GM15510 (cell line): ENCODE measurements around the gene KRT83.

Experiments
- POLR2A ChIP-seq: IDR thresholded peaks from 3 replicates; pipeline ENCODE4 v1.6.1; 2011; ENCODE audit warnings: borderline replicate concordance; ENCODE audit not compliant: insufficient read length; ENCODE audit errors: extremely low read depth

The KRT83 gene

DNA sequence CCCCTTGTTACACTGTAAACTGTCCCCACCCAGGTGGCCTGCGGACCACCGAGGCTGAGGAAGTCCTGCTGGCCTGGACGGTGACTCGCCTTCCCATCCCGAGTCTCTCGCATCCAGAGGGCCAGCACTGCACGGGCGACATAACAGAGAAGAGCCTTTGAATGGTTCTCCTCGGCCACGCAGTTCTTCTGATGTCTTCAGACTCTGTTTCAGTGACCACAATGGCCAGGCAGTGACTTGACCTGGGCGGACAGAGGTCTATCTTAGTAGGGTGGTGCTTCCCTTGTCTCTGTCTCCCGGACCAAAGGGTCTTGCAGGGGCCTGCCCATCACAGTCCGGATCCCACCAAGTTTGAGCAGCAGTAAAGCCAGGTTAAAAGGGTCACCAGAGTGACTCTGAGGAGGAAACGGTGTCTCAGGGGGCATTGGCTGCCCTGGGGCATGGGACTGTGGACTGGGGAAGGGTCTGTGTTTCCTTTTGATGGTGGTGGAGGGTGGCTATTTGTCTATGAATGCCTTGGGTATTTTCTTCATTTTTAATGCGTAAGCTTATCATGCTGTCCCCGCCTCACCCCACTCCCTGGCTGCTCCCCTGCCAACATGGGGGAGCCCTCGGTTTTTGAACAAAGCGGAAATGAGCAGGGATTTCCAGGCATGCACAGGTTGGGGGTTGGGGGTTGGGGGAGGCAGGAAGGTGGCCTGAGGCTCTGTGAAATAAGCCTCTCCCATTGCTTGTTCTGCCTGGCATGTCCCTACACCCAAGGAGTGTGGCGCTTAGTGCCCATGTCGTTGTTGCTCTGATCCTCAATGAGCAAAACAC is 35.8 kb upstream of the KRT83 start:
- TF ChIP-seq POLR2A = no peak

DNA sequence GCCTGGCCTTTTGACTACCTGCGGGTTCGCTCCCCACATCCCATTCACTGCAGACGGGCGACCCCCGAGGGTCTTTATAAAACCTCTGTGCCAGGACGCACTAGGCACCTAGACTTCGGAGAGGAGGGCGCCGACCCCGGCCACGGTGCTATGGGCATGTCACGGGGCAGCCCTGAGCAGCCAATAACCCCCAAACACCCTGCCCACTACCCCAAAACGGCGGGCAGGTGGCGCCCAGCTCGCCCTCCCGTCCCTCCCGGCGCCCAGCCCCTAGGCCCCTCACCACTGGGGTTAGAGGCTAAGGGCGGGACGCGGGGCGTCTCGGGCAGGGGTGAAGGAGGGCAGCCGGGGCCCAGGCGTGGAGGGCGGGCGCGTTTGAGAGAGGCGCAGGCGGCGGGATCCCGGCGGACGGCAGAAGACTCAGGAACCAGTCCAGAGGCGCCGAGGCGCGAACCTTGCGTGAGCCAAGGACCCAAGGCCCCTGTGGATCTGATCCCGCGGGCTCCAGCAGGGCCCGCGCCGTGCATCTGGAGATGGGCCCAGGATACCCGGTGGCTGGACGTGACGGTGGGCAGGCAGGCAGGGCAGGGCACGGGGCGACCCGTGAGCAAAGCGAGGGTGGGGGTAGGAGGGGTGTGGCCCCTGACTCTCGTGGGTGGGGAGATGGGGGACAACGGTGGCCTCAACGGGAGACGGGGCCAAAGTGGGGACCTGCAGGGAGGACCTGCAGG is 35.0 kb upstream of the KRT83 start:
- TF ChIP-seq POLR2A = no peak

DNA sequence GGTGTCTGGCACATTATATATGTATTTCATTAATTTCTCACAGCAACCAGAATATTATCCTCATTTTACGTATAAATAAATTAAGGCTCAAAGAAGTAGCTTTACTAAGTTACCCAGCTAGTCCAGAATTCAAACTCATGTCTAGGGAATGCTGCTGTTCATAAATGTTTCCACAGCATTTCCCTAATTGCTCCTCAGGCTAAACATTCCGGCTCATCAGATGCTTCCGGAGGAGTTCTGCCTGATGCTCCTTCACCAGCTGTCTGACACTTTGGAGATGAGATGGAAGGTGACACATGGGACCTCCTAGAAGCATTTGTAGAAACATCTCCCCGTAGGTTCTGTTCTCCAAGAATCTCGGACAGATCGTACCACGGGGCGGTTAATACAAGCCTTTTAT is 34.0 kb upstream of the KRT83 start:
- TF ChIP-seq POLR2A = no peak

DNA sequence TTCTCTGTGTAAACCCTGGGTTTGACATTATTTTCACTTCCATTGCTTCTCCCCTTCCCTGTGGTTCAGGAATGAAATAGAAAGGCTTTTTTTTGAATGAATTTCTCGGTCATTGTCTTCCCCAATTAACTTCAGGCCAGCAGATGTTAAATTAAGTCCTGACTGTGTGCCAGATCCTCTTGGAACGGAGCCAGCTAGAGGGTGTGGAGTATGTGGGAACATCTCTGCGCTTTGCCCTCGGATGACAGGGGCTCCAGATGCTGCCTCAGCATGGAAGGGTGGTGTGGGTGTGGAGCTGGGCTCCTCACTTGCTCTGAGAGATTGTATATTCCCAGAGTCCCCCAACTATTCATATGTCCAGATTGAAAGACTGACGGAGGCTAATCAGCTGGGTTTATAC is 33.0 kb upstream of the KRT83 start:
- no peak for TF ChIP-seq POLR2A

DNA sequence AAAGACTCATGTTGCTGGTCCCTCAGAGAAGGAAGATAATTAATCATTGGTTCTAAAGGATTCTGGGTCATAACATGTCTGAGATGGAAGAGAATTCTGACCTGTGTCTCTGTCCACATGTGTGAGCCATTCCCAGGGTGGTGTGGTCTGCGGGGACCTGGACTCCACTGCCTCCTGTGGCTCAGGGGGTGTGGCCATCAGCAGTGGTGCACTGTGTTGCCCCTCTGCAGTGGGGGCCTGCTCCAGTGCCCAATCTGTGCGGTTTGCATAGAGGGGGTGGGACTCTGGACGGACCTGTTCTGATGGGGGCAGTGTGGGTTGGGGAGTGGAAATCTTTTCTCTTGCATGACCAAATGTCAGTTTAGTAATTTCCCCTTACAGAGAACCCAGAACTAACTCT is 32.6 kb upstream of the KRT83 start:
- TF ChIP-seq POLR2A = no peak

DNA sequence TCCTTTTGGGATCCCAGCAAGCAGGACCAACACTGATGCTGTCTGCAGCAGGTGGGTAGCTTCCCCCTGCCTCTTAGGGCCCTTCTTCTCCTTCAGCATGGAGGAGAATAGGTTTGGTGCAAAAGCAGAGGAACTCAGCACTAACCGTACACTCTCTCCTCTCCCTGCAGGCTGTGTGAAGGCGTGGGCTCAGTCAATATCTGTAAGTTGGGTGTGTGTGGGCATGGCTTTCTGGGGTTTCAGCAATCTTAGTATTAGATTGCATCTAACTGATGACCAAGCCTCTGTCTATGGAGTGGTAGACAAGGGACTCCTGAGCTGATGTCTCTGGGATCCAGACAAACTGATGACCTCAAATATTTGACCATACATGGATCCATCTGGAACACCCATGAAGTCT is 31.8 kb upstream of the KRT83 start:
- TF ChIP-seq POLR2A = no peak

DNA sequence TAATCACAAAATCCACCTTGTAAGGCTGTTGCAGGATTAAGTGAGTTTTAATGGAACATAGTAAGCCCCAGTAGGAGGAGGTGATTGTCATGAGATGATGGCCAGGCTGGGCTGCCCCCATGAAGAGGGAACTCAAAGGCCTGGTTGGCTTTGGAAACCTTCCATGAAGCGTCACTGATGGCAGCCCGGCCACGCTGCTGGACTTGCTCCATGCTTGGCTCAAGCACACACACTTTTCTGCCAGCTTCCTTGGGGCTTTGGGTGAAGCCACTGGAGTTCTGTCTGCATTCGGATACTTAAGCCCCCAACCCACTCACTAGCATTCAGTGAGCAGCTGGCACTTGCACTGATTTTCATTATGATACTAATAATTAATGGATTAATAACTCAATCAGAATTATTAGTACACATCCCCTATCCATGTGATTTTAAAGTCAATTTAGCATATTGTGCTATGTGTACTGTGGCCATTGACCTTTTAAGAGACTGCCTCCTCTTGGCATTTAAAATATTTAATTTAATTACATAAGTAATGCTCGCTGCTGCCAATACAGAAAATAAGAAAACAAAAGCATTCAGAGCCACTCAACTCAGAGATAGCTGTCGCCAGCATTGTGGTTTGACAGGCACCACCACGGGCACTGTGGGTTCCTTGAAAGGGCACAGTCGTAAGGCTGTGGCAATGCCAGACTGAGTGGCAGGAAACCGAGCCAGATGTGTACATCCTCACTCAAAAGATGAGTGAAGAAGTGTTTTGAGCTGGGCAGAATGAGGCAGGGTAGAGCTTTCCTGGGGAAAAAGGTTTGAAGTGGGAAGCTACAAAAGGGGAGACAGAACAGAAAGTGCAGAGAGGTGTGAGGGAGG is 30.2 kb upstream of the KRT83 start:
- TF ChIP-seq POLR2A = no peak

DNA sequence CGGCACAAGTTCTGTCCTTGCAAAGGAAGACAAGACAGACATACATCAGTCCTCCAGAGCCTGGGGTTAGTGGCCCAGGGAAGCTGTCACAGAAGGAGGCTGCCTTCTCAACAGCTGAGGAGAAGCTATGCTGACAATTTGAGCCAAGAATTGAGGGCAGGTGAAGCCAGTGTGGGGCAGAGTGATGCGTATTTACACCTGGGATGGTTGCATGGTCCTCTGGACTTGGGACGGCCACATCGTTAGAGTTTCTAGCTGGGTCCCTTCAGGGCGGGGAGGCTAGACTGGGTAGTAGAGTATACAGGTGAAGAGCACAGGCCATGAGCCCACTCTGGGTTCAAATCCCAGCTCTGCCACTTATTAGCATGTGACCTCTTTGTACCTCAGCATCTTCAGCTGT is 29.6 kb upstream of the KRT83 start:
- no peak for TF ChIP-seq POLR2A

DNA sequence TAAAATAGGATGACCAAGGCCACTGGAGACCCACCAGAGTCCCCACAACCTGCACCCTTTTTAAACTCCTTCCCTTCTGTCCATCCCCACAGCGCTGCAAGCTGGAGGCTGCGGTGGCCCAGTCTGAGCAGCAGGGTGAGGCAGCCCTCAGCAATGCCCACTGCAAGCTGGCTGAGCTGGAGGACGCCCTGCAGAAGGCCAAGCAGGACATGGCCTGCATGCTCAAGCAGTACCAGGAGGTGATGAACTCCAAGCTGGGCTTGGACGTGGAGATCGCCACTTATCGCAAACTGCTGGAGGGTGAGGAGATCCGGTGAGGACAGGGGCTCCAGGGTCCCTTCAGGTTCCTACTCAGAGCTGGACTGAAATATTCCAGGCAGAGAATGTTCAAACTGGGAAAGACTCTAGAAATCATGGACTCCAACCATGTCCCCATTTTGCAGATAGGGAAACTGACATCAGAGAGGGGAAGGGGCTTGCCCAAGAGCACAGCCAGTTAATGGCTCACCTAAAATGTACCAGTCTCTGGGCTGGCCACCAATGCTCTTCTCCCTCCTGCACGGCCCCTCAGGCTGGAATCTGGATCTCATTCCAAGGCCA is 28.9 kb upstream of the KRT83 start:
- TF ChIP-seq POLR2A = no peak

DNA sequence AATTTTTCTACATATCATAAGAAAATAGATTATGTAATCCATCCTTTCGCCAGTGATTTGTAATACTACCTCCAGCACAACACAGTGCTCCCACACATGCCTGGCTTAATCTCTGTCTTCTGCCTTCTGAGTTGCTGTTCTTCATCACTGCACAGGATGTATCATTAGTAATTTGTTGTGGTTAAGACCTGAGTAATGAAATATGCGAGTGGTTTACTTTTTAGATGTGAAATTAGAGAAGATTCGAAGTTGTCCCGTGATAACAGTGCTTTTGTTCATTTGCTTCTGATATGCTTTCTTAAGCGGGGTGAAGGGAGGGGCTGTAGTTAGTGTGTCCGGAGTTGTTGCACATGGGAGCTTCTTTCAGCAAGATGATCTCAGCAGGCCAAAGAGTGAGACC is 28.0 kb upstream of the KRT83 start:
- no peak for TF ChIP-seq POLR2A

DNA sequence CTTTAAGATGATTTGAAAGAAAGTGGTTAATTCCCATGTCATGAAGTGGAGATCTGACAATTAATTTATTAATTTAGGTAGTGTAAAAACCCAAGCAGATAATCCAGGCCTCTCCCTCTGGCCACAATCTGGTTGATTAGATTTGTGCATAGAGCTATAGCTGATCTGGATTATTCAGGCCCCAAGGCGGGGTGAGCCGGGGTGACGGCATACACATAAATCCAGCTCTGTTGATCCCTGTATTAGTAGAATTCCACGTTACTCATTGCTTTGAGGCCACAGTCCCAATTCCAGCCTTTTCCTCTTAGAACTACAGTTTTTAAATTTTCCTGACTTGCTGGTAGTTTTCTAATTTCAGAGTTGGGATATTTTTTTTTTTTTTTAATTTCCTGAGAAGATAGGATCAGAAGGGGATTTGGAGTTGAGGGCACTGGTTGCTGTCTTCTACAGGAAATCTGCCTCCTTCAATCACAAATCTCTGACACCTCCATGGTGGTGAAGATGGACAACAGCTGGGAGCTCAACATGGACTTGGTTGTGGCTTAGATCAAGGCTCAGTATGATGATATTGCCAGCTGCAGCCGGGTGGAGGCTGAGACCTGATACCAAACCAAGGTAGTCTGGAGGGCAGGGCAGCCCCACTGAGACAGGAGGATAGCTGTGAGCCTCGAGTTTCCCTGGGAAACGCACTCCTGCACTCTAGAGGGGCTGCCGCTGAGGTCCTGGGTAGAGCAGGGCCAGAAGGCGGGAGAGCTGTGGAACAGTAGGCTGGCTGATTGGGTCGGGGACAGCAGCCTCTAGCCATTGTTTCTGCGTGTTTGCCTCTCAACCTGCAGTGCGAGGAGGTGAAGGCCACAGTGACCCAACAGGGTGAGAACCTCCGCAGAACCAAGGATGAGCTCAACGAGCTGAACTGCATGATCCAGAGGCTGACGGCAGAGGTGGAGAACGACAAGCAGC is 26.6 kb upstream of the KRT83 start:
- no peak for TF ChIP-seq POLR2A

DNA sequence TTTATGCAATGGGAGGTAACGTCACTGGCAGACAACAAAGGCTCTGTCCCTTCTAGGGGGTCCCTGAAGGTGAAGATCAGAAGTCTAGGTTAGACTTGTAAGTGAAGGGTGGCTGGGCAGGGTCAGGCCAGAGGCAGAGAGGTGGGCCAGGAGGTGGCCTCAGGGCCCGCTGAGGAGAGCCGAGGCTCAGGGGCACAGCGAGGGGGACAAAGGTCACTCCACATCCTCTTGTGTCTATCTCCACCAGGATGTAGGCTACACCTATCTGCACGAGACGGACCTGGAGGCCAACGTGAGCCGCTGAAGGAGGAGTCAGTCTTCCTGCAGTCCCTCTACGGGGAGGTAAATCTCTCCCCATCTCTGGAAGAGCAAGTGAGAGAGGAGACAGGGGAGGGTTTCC is 25.8 kb upstream of the KRT83 start:
- TF ChIP-seq POLR2A = no peak

DNA sequence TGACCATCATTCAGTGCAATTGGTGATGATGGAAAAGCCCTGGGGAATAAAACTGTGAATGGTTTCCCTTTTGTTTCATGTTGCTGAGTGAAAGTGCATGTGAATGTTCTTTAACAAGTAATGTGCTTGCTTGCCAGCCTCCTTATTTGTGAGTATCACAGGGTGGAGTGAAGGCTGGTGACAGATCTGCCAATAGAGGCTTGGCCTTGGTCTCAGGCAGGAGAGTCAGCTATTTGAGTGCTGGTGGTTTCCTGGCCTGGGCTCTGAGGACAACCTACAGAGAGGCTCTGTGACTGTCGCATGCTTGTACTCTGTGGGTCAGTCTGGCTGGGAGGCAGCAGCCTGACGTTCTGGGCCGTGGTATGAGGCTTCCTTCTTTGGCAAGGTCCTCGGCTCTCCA is 25.4 kb upstream of the KRT83 start:
- TF ChIP-seq POLR2A = no peak

DNA sequence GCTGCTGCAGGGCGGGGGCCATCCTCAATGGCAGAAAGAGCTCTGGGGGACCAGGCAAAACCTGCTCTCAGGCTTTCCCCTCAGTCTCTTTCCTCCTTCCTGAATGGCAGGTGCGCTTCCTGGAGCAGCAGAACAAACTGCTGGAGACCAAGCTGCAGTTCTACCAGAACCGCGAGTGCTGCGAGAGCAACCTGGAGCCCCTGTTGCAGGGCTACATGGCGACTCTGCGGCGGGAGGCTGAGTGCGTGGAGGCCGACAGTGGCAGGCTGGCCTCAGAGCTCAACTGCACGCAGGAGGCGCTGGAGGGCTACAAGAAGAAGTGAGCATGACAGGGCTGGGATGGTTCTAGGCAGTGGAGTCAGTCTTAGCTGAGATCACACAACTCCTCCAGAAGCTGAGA is 22.9 kb upstream of the KRT83 start:
- TF ChIP-seq POLR2A = no peak
